ENCODE measurements around the gene CD69. TPM values are rescaled to one million over a fixed set of nuclear protein-coding genes. Genes with fewer than 3 reads are reported as not detected.

CD69 gene
- total and polyA plus RNA-seq, 9 donors, result 0.63 to 7.8 (median 2.3) TPM

DNA sequence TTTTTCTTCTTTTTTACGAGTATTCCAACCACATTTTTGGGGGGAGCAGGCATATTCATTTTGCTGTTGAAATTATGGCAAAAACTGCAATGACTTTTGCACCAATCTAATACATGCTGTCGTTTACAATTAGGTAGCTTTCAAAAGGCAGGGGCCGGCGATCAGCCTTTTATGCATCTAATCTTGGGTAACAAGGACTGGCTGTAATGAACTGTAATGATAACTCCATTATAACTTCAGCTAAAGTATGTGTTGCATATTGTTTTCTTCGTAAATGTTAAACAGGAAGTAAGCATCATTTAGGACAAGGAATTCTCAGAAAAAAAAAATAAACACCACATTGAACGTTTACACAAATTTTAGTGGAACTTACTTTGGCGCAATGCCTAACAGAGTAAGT, 36.3 kb upstream of the CD69 start:
- Histone ChIP-seq H3K4me3 (no peak overlapping the region), H3K4me1 (ENCODE audit: insufficient read depth) (no peaks in the 10 kb centered on the region), H3K36me3 (no peaks in the 10 kb centered on the region), H3K27ac (no peak overlapping the region), H3K27me3 (no peaks in the 10 kb centered on the region), H3K9me3 (no peaks in the 10 kb centered on the region)
- WGBS, 3 donors, result 30 to 43% (median 35%) methylated on average over 7 of the region's 7 CpGs
- DNase-seq, result no peak
- TF ChIP-seq POLR2A (IDR thresholded peaks at IDR 0.05), result no peak
- no peak for TF ChIP-seq CTCF (IDR thresholded peaks at IDR 0.05)
- no peak for TF ChIP-seq EP300 (IDR thresholded peaks at IDR 0.05)
- intact Hi-C loops (cut with DNase I), result no loop called here

GRCh38 chr12:9796346-9796745, 35.6 kb upstream of the CD69 start:
- Histone ChIP-seq H3K4me1 (ENCODE audit: insufficient read depth) (no peaks in the 10 kb centered on the region), H3K9me3 (no peaks in the 10 kb centered on the region), H3K36me3 (no peaks in the 10 kb centered on the region), H3K27me3 (no peaks in the 10 kb centered on the region), H3K4me3 (no peak overlapping the region), H3K27ac (no peak overlapping the region)
- no peak for DNase-seq
- intact Hi-C loops (cut with DNase I), result no loop called here
- TF ChIP-seq CTCF (IDR thresholded peaks at IDR 0.05) (no peak), EP300 (IDR thresholded peaks at IDR 0.05) (no peak), POLR2A (IDR thresholded peaks at IDR 0.05) (no peak)
- WGBS, 3 donors, result 86 to 94% (median 87%) methylated on average over 5 of the region's 5 CpGs

DNA sequence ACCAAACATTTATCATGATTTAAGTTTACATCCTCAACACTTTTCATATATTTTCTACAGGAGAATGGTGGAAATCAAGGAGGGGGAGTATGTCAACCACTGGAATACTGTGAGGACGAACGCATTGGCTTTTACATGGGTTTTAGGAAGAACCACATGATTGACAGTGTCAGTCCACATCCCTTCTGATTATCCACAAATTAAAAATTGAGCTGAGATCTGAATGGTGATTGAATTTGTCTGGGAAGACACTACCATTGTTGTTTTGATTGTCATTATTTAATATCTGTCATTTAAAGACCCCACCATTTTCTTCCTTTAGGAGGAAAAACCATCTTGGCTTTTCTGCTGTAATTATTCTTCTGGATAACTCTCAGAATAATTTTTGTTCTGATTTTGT, 35.2 kb upstream of the CD69 start:
- Histone ChIP-seq H3K27ac (no peak overlapping the region), H3K27me3 (no peaks in the 10 kb centered on the region), H3K4me3 (no peak overlapping the region), H3K4me1 (ENCODE audit: insufficient read depth) (no peaks in the 10 kb centered on the region), H3K9me3 (no peaks in the 10 kb centered on the region), H3K36me3 (no peaks in the 10 kb centered on the region)
- intact Hi-C loops (cut with DNase I), result no loop called here
- TF ChIP-seq CTCF (IDR thresholded peaks at IDR 0.05) (no peak), POLR2A (IDR thresholded peaks at IDR 0.05) (no peak), EP300 (IDR thresholded peaks at IDR 0.05) (no peak)
- WGBS, 3 donors, result 86 to 97% (median 93%) methylated on average over 2 of the region's 2 CpGs
- no peak for DNase-seq

- Histone ChIP-seq H3K27ac (no peak overlapping the region), H3K4me3 (no peak overlapping the region), H3K36me3 (no peaks in the 10 kb centered on the region), H3K9me3 (no peaks in the 10 kb centered on the region), H3K27me3 (no peaks in the 10 kb centered on the region), H3K4me1 (ENCODE audit: insufficient read depth) (no peaks in the 10 kb centered on the region)
- 60 to 80% (median 79%) methylated on average over 2 of the region's 2 CpGs for WGBS, 3 donors
- TF ChIP-seq CTCF (IDR thresholded peaks at IDR 0.05) (no peak), EP300 (IDR thresholded peaks at IDR 0.05) (no peak), POLR2A (IDR thresholded peaks at IDR 0.05) (no peak)
- intact Hi-C loops (cut with DNase I), result no loop called here
- no peak for DNase-seq
Measured at GRCh38 chr12:9794484-9795093, 33.9 kb upstream of the CD69 start.
